Nephron (organoid): Measurements from ENCODE around the gene FIBCD1.

Experiments used
- H3K27ac Mint-ChIP-seq, 3 experiments: 2 replicates each; pipeline ENCODE4 v1.8.0; 2020; ENCODE audit warnings: mixed read lengths in 3 of 3, mild to moderate bottlenecking in 2 of 3, moderate library complexity in 1 of 3
- H3K27me3 Mint-ChIP-seq: 2 replicates; pipeline ENCODE4 v1.8.0; 2021; ENCODE audit warnings: low read depth, mild to moderate bottlenecking, moderate library complexity, mixed read lengths
- H3K36me3 Mint-ChIP-seq: 2 replicates; pipeline ENCODE4 v1.8.0; 2020; ENCODE audit warnings: low read depth, mixed read lengths
- H3K4me1 Mint-ChIP-seq: 2 replicates; pipeline ENCODE4 v1.8.0; 2020; ENCODE audit warnings: mixed read lengths
- H3K4me3 Mint-ChIP-seq, 3 experiments: 2 replicates each; pipeline ENCODE4 v1.8.0; 2020; ENCODE audit warnings: mild to moderate bottlenecking in 3 of 3, mixed read lengths in 3 of 3, moderate library complexity in 2 of 3
- H3K9me3 Mint-ChIP-seq: 2 replicates; pipeline ENCODE4 v1.8.0; 2020; ENCODE audit warnings: mixed read lengths
- CTCF ChIP-seq, 3 experiments: fragments of 200-600 bp; sonication (generic); IDR thresholded peaks; one replicate each; pipeline ENCODE4 v1.5.0; 2021; ENCODE audit warnings: antibody characterized with exemption in 3 of 3; ENCODE audit not compliant: unreplicated experiment in 3 of 3

The FIBCD1 gene

GRCh38 chr9:130944510-130945058 lies 5.5 kb upstream of the FIBCD1 start:
- Mint-ChIP-seq H3K4me1 (no peaks in the 10 kb centered on the region), H3K27me3 (peaks cover 93% of the 10 kb centered on the region), H3K36me3 (no peaks in the 10 kb centered on the region), H3K9me3 (peaks cover 4% of the 10 kb centered on the region), H3K4me3 (no peak overlapping the region), H3K27ac (no peak overlapping the region)
- no peak for TF ChIP-seq CTCF (IDR thresholded peaks at IDR 0.05; ENCODE audit: unreplicated experiment in 3 of 3)

GRCh38 chr9:130943777-130944176 lies 4.7 kb upstream of the FIBCD1 start:
- H3K9me3 Mint-ChIP-seq = no peaks in the 10 kb centered on the region
- H3K4me3 Mint-ChIP-seq = no peak overlapping the region
- H3K4me1 Mint-ChIP-seq = no peaks in the 10 kb centered on the region
- H3K27me3 Mint-ChIP-seq = peaks cover 90% of the 10 kb centered on the region
- H3K27ac Mint-ChIP-seq = no peak overlapping the region
- no peak for TF ChIP-seq CTCF (IDR thresholded peaks at IDR 0.05; ENCODE audit: unreplicated experiment in 3 of 3)
- no peaks in the 10 kb centered on the region for H3K36me3 Mint-ChIP-seq

- no peak overlapping the region for H3K4me3 Mint-ChIP-seq
- no peaks in the 10 kb centered on the region for H3K9me3 Mint-ChIP-seq
- H3K27me3 Mint-ChIP-seq = peaks cover 86% of the 10 kb centered on the region
- no peak overlapping the region for H3K27ac Mint-ChIP-seq
- no peaks in the 10 kb centered on the region for H3K36me3 Mint-ChIP-seq
- TF ChIP-seq CTCF (IDR thresholded peaks at IDR 0.05; ENCODE audit: unreplicated experiment in 3 of 3) = no peak
- H3K4me1 Mint-ChIP-seq = no peaks in the 10 kb centered on the region
Measured at GRCh38 chr9:130943221-130943620, 4.2 kb upstream of the FIBCD1 start.

- H3K4me1 Mint-ChIP-seq = no peaks in the 10 kb centered on the region
- H3K27me3 Mint-ChIP-seq = peaks cover 85% of the 10 kb centered on the region
- H3K9me3 Mint-ChIP-seq = no peaks in the 10 kb centered on the region
- TF ChIP-seq CTCF (IDR thresholded peaks at IDR 0.05; ENCODE audit: unreplicated experiment in 3 of 3) = no peak
- H3K27ac Mint-ChIP-seq = no peak overlapping the region
- H3K36me3 Mint-ChIP-seq = no peaks in the 10 kb centered on the region
- H3K4me3 Mint-ChIP-seq = no peak overlapping the region
Measured at GRCh38 chr9:130942679-130943078, 3.6 kb upstream of the FIBCD1 start.

- H3K9me3 Mint-ChIP-seq = no peaks in the 10 kb centered on the region
- H3K4me3 Mint-ChIP-seq = no peak overlapping the region
- H3K27ac Mint-ChIP-seq = no peak overlapping the region
- H3K4me1 Mint-ChIP-seq = no peaks in the 10 kb centered on the region
- no peaks in the 10 kb centered on the region for H3K36me3 Mint-ChIP-seq
- peaks cover 85% of the 10 kb centered on the region for H3K27me3 Mint-ChIP-seq
- no peak for TF ChIP-seq CTCF (IDR thresholded peaks at IDR 0.05; ENCODE audit: unreplicated experiment in 3 of 3)
Measured at GRCh38 chr9:130942084-130942483, 3.0 kb upstream of the FIBCD1 start.
